Measurements from ENCODE around the gene NPIPA1.
"Not testable (repeated sequence)": the region's sequence is repeated elsewhere in the genome, so short reads cannot be mapped to it uniquely, and the experiment has no call there.

DNA sequence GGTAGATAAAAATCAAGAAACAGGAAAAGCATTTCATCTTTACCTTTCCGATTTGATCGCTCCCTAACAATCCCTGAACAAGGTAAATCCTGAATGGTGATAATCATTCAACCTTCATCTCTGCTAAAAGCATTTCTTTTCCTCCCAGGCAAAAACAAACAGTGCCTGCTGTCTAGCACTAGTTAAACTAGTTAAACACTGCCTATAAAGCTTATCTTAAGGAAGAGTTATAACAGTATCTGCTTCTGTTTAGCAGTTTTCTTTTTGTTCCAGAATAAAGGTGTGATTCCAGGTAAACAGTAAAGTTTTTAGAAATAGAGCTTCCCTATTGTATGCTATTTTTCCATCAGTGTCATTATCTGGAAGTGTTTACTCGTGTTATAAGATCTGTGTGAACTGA, 44.0 kb downstream of the NPIPA1 start:
- TF ChIP-seq CTCF (IDR thresholded peaks at IDR 0.05); ZFX (IDR thresholded peaks at IDR 0.05; ENCODE audit: borderline replicate concordance): not testable (repeated sequence)
